HG02759 (cell line): ENCODE results near the gene EIF2D.

Experiments
- ATAC-seq: cut with Tn5 transposase; IDR thresholded peaks from one replicate; pipeline ENCODE4 v1.9.1; 2021; ENCODE audit warnings: mild to moderate bottlenecking, moderate library complexity; ENCODE audit not compliant: unreplicated experiment

The EIF2D gene

GRCh38 chr1:206554211-206554610, 58.1 kb downstream of the EIF2D start:
- ATAC-seq = no peak

GRCh38 chr1:206551986-206552326, 60.3 kb downstream of the EIF2D start:
- ATAC-seq = no peak

GRCh38 chr1:206551296-206551985, 60.8 kb downstream of the EIF2D start:
- ATAC-seq = no peak

GRCh38 chr1:206550446-206550845, 61.8 kb downstream of the EIF2D start:
- no peak for ATAC-seq

GRCh38 chr1:206547104-206547503, 65.2 kb downstream of the EIF2D start:
- no peak for ATAC-seq

GRCh38 chr1:206545351-206545750, 66.9 kb downstream of the EIF2D start:
- no peak for ATAC-seq

GRCh38 chr1:206544562-206545257, 67.6 kb downstream of the EIF2D start:
- ATAC-seq = no peak
